ENCODE data around the gene PSME3IP1.
"Not testable (repeated sequence)": the region's sequence is repeated elsewhere in the genome, so short reads cannot be mapped to it uniquely, and the experiment has no call there.

The PSME3IP1 gene

GRCh38 chr16:57196753-57197152 is 10.9 kb upstream of the PSME3IP1 start:
- DNase-seq, result no peak

DNA sequence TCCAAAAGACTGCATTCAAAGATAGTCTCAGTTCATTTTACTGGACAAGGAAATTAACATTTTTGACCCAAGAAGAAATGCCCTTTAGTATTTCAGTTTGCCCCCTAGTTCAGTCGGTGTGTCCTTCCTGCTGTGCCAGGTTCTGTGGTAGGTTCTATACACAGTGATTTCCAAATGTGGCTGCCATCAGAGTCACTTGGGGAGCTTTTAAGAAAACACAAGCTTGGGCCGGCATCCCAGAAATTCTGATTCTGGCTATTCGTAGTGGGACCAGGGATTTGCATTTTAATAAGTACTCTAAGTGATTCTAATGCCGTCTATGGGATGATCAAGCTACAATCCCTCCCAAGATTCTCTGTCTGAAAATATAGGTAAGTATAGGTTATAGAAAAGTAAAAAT is 10.4 kb upstream of the PSME3IP1 start:
- DNase-seq, result no peak

DNA sequence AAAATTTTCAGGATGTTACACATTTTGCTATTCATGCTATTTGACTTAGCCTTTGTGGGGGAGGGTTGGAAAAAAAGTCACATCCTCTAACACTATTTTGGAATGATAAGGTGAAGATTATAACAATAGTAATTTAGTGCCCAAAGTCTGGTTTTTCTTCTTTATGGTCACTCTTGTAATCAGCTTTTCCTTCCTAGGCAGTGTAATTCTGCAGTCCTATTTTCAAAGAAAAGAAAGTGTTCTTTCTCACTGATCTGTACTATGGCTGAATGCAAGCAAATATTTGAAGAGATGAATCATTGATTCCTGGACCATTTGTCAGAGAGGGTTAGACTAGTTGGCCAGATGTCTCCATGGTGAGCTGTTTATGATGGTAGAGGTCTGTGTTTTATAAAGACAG is 8.7 kb upstream of the PSME3IP1 start:
- no peak for DNase-seq

DNA sequence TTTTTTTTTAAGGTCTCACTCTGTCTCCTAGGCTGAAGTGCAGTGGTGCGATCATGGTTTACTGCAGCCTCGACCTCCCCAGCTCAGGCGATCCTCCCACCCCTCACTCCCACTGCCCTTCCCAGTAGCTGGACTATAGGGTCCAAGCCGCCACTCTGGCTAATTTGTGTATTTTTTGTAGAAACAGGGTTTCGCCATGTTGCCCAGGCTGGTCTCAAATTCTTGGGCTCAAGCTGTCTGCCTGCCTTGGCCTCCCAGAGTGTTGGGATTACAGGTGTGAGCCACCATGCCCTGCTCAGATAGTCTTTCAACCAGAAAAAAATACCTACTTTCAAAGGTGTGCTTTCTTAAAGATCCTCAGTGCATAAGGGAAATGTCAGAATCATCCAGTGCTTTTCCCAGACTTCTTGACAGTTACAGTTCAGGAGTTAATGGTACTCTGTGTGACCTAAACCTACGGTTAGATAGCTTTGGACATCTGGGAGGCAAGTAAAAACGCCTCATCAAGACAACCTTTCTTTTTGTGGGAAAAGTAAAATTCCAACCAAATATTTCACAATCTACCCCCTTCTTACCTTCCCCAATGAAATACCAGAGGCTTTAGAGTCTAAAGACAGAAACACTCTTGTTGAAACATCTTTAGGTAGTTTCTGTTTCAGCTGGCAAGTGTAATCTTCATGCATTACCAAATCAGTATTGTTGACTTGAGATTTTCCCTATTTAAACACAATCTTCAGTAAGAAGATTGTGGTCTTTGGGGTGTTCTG is 7.1 kb upstream of the PSME3IP1 start:
- DNase-seq, result no peak

DNA sequence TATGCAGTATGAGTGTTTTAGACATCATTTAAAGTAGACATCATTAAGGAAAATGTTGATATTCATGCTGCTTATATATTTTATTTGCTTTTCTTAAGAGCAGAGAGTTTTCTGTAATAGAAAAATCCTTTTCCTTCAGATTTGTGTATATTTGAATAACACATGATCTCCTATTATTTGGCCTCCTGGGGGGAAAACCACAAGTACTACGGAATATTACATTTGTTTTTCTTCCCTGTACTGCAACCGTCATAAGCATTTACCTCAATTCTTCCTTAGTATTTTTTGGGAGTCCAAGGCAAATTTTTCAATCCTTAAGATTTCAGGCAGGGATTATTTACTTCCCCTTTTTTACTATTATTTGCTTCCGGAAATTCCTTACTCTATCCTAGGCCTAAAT is 6.3 kb upstream of the PSME3IP1 start:
- DNase-seq, result no peak

DNA sequence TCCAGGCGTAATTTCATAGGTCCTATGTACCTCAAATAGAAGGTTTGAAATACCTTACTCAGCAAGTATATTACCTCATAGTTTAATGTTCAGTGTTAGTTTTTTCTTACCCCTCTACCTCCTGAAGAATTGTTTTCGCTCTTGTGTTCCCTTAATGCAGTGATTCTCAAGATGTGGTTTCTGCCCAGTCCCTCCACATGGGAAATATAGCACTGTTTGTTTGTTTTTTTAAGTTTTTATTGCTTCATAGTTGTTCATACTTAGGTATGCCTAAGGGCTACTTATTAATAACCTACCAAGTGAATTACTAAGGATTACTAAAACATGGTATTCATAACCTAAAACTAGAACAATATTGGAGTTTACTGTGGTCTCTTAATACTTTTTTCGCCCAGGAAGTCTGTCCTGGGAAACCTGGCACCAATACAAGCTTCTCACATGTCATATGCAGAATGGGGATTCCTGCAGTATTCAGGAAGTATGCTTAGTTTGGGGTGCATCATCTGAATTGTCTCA is 5.3 kb upstream of the PSME3IP1 start:
- no peak for DNase-seq

GRCh38 chr16:57190136-57190535 is 4.3 kb upstream of the PSME3IP1 start:
- no peak for DNase-seq

DNA sequence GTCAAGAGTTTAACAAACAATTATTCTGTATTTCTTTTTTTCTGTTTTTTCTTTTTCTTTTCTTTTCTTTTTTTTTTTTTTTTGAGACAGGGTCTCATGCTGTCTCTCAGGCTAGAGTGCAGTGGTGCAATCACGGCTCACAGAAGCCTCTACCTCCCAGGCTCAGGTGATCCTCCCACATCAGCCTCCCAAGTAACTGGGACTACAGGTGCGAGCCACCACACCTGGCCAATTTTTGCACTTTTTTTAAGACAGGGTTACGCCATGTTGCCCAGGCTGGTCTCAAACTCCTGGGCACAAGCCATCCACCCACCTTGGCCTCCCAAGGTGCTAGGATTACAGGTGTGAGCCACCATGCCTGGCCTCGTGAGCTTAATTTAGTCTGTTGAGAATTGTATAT is 3.7 kb upstream of the PSME3IP1 start:
- DNase-seq, result not testable (repeated sequence)

DNA sequence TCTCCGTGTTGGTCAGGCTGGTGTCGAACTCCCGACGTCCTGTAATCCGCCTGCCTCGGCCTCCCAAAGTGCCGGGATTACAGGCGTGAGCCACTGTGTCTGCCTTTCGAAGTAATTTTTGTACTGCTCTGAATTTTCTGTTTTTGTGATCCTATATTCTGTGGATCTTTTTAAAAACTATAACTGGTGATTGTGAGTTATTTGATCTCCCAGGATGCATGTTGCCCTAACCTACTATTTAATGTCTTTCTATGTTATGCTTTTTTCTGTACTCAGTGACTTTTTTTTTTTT is 2.8 kb upstream of the PSME3IP1 start:
- no peak for DNase-seq

DNA sequence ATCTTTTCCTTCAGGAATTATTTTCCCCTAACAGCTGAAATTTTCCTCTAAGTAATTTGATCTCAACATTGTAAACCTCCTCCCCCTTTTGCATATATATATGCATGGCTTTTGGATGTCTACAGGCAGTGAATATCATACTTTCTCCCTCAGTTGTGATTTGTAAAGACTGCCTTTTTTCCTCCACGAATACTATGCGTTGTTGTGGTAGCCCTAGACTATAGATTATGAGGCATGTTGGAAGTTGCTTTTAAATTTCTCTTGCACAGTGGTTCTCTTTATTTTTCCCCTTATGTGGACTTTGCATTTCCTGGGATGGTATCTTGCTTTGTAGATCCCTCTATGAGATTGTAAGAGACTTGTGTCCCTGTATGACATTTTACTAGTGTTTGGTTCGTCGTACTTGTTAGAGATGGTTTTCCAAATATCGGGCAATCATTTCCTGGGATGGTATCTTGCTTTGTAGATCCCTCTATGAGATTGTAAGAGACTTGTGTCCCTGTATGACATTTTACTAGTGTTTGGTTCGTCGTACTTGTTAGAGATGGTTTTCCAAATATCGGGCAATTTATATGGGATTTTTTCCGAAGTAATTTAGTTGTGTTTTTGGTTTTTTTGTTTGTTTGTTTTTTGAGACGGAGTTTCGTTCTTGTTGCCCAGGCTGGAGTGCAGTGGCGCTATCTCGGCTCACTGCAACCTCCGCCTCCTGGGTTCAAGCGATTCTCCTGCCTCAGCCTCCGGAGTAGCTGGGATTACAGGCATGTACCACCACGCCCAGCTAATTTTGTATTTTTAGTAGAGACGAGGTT is 2.3 kb upstream of the PSME3IP1 start:
- not testable (repeated sequence) for DNase-seq

DNA sequence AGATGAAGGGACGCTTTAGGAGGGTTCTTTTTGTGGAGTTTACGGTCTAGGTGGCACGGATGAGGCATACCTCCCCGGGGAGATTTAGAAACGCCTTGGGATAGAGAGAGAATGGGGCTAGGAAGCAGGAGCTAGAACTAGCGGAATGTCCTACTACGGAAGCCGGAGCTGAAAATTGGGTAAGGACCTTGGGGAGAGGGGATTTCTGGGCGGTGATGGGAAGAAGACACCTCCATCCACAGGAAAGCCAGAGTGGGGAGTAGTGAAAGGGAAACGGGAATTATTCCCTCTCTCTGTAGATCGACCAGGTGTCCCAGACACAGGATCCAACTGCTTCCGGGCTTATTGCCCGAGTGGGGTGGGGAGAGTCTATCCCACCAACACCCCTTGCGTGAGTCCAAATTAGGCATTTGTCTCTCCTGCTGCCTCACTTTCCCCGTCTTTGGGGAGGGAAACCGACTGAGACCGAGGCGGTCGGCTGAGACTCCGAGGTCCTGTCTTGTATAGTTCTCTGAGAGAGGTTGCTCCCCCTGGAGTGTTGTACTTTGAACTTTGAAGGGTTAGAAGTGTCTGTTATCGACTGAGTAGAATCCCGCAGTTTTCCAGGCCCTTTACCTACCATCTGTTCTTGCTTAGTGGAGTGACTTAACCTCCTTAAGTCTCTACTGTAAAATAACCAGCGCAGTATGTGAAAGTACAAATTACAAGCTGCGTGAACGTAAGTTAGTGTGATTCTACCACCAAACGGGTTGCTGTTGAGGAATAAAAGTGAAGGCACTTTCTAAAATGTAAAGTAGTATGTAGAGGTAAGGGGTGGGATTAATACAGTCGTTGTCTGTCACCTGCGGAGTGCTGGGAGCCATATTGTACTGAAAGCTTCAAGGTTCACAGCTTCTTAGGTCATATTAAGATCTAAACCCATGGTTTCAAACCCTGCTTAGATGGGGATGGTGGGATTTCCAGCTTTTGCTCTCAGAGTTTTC is 1.3 kb upstream of the PSME3IP1 start:
- DNase-seq, result no peak

DNA sequence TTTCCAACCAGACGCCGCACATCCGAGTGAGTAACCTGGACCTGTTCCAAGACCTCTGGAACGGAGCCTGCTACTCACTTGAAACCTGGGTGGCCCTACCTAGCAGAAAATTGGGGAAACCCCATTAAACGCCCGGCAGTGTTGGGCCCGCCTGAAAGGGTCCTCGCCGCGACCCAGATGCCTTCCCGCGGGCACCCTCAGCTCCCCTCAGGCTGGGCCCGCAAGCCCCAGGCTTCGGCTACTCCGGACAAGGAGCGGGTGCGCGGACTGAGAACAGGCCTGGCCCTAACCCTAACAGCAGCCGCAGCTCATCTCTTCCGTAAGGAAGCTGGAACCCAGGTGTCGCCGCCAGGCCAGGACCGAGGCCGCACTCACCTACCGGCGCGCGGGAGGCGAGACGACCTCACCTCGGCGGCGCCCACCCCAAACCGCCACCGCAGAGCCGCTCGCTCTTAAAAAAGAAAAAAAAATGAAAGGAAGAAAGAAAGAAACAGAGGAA is 344 bp downstream of the PSME3IP1 start:
- no peak for DNase-seq

DNA sequence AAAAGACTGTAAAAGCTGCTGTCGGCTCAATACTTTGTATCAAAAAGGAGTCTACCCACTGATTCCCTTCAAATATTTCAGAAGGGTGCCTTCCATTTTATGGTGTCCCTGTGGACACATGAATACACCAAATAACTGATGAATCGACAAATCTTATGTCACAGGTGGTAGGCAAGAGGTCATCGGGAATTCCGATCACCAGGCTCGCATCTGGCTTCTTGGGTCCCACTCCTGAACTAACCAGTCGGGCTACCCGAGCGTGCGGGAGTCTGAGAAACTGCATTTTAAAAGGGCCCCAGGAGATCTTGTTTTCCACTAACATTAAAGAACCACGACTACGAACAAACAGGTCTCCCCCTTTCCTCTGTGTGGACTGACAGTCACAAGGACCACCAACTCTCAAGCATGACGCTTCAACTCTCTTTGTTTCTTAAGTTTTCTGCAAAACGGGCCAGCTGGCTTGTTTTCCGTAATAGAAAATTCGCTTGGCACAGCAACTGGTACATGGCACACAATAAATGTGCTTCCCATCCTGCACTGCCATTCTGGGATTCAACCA is 873 bp downstream of the PSME3IP1 start:
- no peak for DNase-seq

- no peak for DNase-seq
Measured at GRCh38 chr16:57184113-57184512, 1.7 kb downstream of the PSME3IP1 start.

DNA sequence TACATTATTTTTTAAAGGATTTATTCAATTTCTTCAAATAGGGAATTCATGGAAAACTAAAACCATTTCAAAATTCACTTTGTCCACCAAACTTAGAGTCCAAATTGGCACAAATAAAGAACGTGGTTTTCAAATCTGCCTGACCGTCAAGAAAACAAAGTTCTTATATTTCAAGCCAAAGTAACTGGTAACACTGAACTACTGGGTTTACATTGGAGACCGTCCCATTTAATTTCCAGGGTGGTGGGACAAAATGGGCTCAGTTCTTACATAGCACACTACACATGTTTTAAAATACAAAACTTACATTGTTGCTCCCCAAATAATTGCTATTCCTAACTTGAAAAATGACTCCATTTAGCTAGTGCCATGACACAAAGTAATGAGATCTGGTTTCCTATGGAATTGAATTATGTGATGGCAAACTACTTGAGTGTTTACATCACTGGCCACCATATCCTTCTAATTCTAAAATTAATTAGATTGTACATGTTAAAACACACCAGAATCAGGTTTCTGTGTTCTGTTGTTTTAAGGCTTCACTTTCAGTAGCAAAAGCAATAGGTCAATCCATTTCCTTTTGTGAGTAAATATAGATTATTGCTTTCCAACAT is 6.5 kb downstream of the PSME3IP1 start:
- DNase-seq, result no peak

DNA sequence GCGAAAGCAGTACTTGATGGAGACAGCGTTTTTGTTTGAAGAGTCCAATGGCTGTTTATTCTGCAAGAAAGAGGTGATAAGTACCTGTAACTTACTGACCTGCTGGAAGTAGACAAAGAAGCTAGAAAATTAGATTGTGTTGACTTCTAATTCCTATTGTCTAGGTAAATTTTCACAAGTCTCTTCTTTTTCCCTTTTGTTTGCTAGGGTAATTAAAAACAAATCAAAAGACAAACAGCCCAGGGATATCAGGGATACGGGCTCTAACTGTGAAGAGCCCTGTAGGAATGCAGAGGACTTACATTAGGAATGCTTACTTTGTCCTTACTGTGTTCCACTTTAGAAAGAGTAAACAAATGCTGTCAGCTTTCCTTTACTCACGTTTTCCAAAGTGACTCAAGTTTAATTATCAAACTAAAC is 7.0 kb downstream of the PSME3IP1 start:
- no peak for DNase-seq

- DNase-seq, result no peak
Measured at GRCh38 chr16:57178196-57178595, 7.6 kb downstream of the PSME3IP1 start.

DNA sequence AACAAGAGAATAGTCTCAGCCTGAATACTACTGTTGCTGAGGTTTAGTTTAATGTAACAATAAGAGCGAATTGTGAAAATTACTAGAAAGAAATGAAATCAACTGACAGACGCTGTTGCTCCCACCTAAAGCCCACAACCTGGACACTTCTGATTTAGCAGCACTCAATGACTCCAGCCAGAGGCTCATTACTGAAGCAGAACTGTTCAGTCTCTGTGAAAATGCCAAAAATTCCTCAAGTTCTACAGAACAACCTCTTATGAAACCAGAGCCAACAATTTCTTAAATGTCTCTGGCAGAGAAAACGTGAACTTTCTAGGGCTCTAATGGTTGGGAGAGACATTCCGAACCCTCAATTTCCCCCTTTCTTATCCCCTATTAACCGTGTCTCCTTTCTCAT is 9.9 kb downstream of the PSME3IP1 start:
- no peak for DNase-seq

DNA sequence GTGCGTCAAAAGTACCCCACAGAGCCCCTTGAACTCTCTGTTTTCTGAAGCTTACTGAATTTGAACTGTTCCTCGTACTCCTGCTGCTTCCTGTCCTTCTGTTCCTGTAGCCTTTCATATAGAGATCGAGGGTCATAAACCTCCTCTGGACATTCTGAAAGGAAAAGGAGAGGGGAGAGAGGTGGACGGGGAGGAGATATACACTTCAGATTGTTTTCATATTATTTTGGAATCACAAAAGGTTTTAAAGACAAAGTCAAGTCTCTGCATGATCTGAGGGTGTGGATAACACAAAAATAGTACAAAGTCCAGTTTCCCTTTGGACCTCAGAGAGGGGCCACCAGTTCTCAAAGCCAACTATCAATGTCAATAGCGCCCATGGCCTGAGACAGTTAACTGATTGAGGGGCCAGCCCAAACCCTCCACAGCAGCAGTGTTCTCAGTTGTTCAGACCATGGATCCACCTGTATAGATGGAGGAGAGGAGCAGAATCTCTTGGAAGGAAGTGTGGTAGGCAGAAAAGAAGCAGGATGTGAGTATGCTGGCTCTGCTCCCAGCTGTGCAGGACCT is 13.0 kb downstream of the PSME3IP1 start:
- DNase-seq, result no peak

DNA sequence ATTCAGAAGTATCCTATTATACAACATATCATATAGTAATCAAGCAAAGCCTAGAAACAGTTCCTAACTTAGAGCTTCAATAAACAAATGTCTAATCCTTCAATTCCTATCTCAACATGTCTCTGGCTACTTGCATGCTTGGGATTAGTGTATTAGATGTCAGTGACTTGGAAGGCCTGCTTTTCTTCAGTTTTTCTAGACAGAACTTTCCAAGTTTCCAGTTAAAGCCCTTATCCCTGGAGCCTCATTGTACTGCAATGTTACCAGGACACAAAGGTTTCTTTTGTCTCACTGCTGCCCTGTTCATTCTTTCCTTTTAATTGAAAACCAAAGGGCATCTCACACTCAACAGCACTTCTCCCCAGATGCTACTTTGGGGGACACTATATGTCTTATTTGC is 16.5 kb downstream of the PSME3IP1 start:
- no peak for DNase-seq

- no peak for DNase-seq
Measured at GRCh38 chr16:57167953-57168352, 17.9 kb downstream of the PSME3IP1 start.

DNA sequence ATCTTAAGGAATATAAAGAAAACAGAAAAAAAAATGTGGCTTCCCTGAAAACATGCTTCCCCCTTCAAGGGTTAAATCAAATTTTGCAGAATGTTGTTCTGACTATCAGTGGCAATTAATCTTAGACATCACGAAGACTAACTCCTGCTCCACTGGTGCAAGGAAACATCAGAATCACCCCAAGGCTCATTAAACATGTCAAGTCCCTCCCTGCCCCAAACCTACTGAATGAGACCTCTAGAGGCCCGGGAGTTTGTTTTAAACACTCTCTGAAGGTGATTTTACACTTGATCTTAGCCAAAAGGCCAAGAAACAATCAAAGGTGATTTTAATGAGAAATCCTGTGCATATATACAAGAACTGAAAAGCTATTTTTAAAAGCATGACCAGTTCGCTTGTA is 18.3 kb downstream of the PSME3IP1 start:
- no peak for DNase-seq

All from cortex of kidney (tissue), 1 donor.